Type B pancreatic cell (in vitro differentiated cells): Measurements from ENCODE around the gene LIN52. TPM values are rescaled to one million over a fixed set of nuclear protein-coding genes. Genes with fewer than 3 reads are reported as not detected.
A peak's percentile ranks its signal among the peaks of the same experiment; 100 is the strongest.

Experiments used
- DNase-seq: peaks from one replicate; pipeline ENCODE4 v3.0.0; 2021; ENCODE audit warnings: mixed read lengths; ENCODE audit not compliant: unreplicated experiment; ENCODE audit errors: extremely low spot score
- H3K27ac Mint-ChIP-seq: 2 replicates; pipeline ENCODE4 v1.8.0; 2021; ENCODE audit warnings: mild to moderate bottlenecking, mixed read lengths
- H3K27me3 Mint-ChIP-seq: 2 replicates; pipeline ENCODE4 v1.8.0; 2021; ENCODE audit warnings: mixed read lengths
- H3K36me3 Mint-ChIP-seq: 2 replicates; pipeline ENCODE4 v1.8.0; 2021; ENCODE audit warnings: mixed read lengths
- H3K4me1 Mint-ChIP-seq: one replicate; pipeline ENCODE4 v1.8.0; 2021; ENCODE audit warnings: mixed read lengths; ENCODE audit not compliant: unreplicated experiment
- H3K4me3 Mint-ChIP-seq: 2 replicates; pipeline ENCODE4 v1.8.0; 2021; ENCODE audit warnings: mild to moderate bottlenecking, mixed read lengths
- H3K9me3 Mint-ChIP-seq: 2 replicates; pipeline ENCODE4 v1.8.0; 2021; ENCODE audit warnings: mixed read lengths
- CTCF ChIP-seq: fragments of 200-600 bp; sonication (generic); conservative IDR thresholded peaks from 2 replicates; pipeline ENCODE4 v1.5.0; 2021; ENCODE audit warnings: antibody characterized with exemption, mild to moderate bottlenecking
- total RNA-seq: library from RNA; stranded (reverse); gene quantifications from 2 replicates; pipeline ENCODE4 v1.2.1, GENCODE V29; 2021; ENCODE audit warnings: low replicate concordance

Gene LIN52
- total RNA-seq, 1 donor from 2014 or later, result 15.1 TPM

- DNase-seq, result no peak
- Mint-ChIP-seq H3K4me3 (peak overlapping the region; percentile 37), H3K27ac (peak overlapping the region; percentile 65), H3K27me3 (no peaks in the 10 kb centered on the region), H3K36me3 (no peaks in the 10 kb centered on the region), H3K9me3 (no peaks in the 10 kb centered on the region), H3K4me1 (peaks cover 11% of the 10 kb centered on the region)
- no peak for TF ChIP-seq CTCF
Observed at GRCh38 chr14:74134484-74134883, 49.7 kb downstream of the LIN52 start.

DNA sequence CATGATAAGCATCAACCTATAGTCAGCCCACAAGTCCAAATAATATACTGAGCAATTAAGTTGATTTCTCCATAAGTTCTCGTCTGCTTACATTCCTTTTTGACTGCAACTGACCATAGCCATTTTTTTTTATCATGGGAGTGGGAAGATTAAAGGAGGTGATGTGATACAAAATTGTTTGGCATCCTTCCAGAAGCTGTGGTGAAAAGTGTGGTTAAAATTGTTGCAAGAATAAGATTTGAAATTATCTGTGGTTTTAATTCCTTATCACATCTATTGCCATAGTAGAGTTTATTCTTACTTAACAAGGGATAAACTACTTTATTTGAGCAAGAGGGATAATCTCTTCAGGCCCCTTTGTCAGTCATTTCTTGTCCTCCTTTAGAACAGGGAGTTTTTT lies 50.7 kb downstream of the LIN52 start:
- H3K27me3 Mint-ChIP-seq, result no peaks in the 10 kb centered on the region
- H3K4me1 Mint-ChIP-seq, result peaks cover 15% of the 10 kb centered on the region
- H3K36me3 Mint-ChIP-seq, result no peaks in the 10 kb centered on the region
- no peak for DNase-seq
- H3K4me3 Mint-ChIP-seq, result no peak overlapping the region
- no peaks in the 10 kb centered on the region for H3K9me3 Mint-ChIP-seq
- no peak for TF ChIP-seq CTCF
- H3K27ac Mint-ChIP-seq, result no peak overlapping the region

DNA sequence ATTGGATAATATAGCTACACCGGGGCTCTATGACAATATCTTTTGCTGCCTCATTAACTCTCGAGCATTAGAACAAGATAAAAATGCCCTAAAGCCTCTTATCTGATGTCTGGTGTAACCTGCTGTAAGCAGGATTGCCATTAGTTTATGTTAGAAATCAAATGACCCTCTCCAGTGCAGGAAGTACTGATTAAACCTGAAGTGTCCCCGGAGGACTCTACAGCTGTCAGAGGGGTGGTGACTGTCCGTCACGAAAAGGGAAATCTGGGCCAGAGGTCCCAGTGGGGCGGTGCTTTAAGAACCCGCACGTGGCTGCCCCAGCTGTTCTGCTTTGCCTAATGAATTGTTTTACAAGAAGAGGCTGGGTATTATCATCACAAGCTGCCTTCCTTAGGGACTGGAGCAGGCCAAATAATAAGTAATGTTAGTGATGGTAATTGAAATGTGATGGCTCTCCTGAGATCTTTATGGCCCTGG lies 55.7 kb downstream of the LIN52 start:
- DNase-seq, result no peak
- H3K36me3 Mint-ChIP-seq, result no peaks in the 10 kb centered on the region
- H3K4me1 Mint-ChIP-seq, result peaks cover 13% of the 10 kb centered on the region
- no peaks in the 10 kb centered on the region for H3K9me3 Mint-ChIP-seq
- peak overlapping the region; percentile 37 for H3K4me3 Mint-ChIP-seq
- H3K27ac Mint-ChIP-seq, result peak overlapping the region; percentile 44
- no peaks in the 10 kb centered on the region for H3K27me3 Mint-ChIP-seq
- no peak for TF ChIP-seq CTCF

GRCh38 chr14:74141703-74142102 lies 56.9 kb downstream of the LIN52 start:
- TF ChIP-seq CTCF, result no peak
- Mint-ChIP-seq H3K36me3 (no peaks in the 10 kb centered on the region), H3K4me1 (peaks cover 13% of the 10 kb centered on the region), H3K27ac (peak overlapping the region; percentile 30), H3K4me3 (no peak overlapping the region), H3K27me3 (no peaks in the 10 kb centered on the region), H3K9me3 (no peaks in the 10 kb centered on the region)
- no peak for DNase-seq

DNA sequence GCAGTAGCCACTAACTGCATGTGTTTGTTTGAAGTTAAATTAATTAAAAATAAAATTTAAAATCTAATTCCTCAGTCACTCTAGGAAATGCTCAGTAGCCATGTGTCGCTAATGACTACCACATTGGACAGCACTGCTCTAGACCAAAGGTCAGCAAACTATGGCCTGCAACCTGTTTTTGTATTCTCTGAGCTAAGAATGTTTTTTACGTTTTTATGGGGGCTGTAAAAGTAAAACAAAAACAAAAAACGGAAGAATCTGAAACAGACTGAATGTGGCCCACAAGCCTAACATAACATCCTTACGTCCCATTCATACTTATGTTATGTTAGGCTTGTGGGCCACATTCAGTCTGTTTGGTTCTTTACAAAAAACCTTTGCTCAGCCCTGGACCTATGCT lies 57.8 kb downstream of the LIN52 start:
- no peaks in the 10 kb centered on the region for H3K9me3 Mint-ChIP-seq
- H3K27me3 Mint-ChIP-seq, result no peaks in the 10 kb centered on the region
- no peaks in the 10 kb centered on the region for H3K36me3 Mint-ChIP-seq
- TF ChIP-seq CTCF, result no peak
- H3K27ac Mint-ChIP-seq, result no peak overlapping the region
- H3K4me1 Mint-ChIP-seq, result peaks cover 13% of the 10 kb centered on the region
- DNase-seq, result no peak
- H3K4me3 Mint-ChIP-seq, result no peak overlapping the region

DNA sequence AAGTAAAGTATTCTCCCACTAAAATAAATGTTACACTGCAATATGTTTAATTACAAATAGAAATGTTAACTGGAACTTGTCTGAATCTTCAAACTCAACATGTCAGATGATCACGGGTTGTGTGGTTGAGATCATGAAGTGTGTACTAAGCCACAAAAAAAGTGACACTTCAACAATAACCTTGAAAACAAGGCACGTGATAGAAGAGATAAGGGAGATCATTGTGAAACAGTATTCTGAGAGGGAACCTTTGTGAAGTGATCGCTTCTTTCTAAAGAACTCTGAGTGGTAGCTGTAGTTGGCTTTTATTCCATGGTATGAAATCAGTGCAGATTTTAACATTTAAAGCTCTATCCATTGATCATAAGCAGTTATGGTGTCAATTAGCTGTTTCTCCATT lies 60.0 kb downstream of the LIN52 start:
- no peaks in the 10 kb centered on the region for H3K9me3 Mint-ChIP-seq
- no peak for DNase-seq
- H3K27me3 Mint-ChIP-seq, result no peaks in the 10 kb centered on the region
- H3K4me1 Mint-ChIP-seq, result peaks cover 13% of the 10 kb centered on the region
- TF ChIP-seq CTCF, result no peak
- no peak overlapping the region for H3K4me3 Mint-ChIP-seq
- H3K27ac Mint-ChIP-seq, result no peak overlapping the region
- H3K36me3 Mint-ChIP-seq, result no peaks in the 10 kb centered on the region
